Muscle layer of colon (tissue), 2 donors: ENCODE data around the gene PBX3.
A peak's percentile ranks its signal among the peaks of the same experiment; 100 is the strongest.

Experiments used
- H3K27ac ChIP-seq: one replicate; pipeline ENCODE4 v1.7.0; 2013; ENCODE audit warnings: low read depth, mild to moderate bottlenecking, low read length, moderate library complexity
- H3K27me3 ChIP-seq, 2 donors: one replicate each; pipeline ENCODE4 v1.7.0; 2013; ENCODE audit warnings: low read length in 2 of 2, mild to moderate bottlenecking in 2 of 2; ENCODE audit not compliant: insufficient read depth in 2 of 2, control insufficient read depth in 1 of 2
- H3K36me3 ChIP-seq: one replicate; pipeline ENCODE4 v1.7.0; 2013; ENCODE audit warnings: mild to moderate bottlenecking, low read length; ENCODE audit not compliant: insufficient read depth
- H3K4me1 ChIP-seq: one replicate; pipeline ENCODE4 v1.7.0; 2013; ENCODE audit warnings: mild to moderate bottlenecking, low read length; ENCODE audit not compliant: insufficient read depth
- H3K4me3 ChIP-seq, 2 donors: one replicate each; pipeline ENCODE4 v1.7.0; 2013; ENCODE audit warnings: low read length in 2 of 2, low read depth in 1 of 2, mild to moderate bottlenecking in 1 of 2, moderate library complexity in 1 of 2
- H3K9ac ChIP-seq: one replicate; pipeline ENCODE4 v1.7.0; 2013; ENCODE audit warnings: low read length
- H3K9me3 ChIP-seq: one replicate; pipeline ENCODE4 v1.7.0; 2013; ENCODE audit warnings: mild to moderate bottlenecking, low read length
- donor health status: abdominal sarcoma.
- donor health status: Adenocarcinoma of cecum.

PBX3 gene

DNA sequence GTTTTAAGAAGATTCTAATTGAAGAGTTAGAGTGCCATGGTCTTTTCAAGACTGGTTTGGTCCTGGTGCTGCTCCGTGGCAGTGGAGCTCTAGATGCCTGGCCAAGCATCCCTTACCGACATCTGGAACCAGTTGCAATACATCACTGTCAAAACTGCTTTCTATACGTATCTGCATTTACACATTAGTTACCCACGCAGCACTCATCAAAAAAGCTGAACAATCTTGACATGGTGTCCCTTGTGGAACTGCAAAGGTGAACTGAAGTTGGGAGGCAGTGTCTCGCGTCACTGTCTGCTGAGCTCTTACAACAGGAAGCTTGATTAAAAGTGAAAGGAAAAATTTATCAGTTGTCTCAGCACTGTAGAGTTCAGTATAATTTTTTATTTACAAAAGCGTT is 82.6 kb downstream of the PBX3 start:
- Histone ChIP-seq H3K4me1 (peaks cover 11% of the 10 kb centered on the region), H3K9me3 (no peaks in the 10 kb centered on the region), H3K9ac (no peak overlapping the region), H3K4me3 (peak overlapping the region in 1 of 2 donors; percentile 41), H3K27ac (no peak overlapping the region), H3K36me3 (no peaks in the 10 kb centered on the region), H3K27me3 (no peaks in the 10 kb centered on the region)

DNA sequence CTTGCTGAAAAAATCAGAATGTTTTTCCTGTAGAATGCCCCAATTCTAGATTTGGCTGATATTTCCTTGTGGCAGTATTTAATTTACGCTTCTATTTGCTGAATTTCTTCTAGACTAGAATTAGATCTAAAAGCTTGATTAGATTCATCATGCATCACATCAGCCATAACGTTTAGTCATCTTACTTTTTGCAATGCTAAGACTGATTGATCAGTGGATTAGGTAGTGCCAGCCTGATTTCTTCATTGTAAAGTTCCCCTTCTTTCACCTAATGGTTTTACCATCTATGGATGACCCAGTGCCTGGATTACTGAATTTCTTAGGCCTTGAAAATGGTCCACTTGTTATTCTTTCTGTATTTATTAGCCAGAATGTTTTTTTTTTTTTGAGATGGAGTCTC is 83.9 kb downstream of the PBX3 start:
- H3K4me1 ChIP-seq = peaks cover 5% of the 10 kb centered on the region
- no peak overlapping the region for H3K9ac ChIP-seq
- no peaks in the 10 kb centered on the region for H3K36me3 ChIP-seq
- no peaks in the 10 kb centered on the region for H3K27me3 ChIP-seq
- no peak overlapping the region for H3K4me3 ChIP-seq
- H3K27ac ChIP-seq = no peak overlapping the region
- H3K9me3 ChIP-seq = no peaks in the 10 kb centered on the region

DNA sequence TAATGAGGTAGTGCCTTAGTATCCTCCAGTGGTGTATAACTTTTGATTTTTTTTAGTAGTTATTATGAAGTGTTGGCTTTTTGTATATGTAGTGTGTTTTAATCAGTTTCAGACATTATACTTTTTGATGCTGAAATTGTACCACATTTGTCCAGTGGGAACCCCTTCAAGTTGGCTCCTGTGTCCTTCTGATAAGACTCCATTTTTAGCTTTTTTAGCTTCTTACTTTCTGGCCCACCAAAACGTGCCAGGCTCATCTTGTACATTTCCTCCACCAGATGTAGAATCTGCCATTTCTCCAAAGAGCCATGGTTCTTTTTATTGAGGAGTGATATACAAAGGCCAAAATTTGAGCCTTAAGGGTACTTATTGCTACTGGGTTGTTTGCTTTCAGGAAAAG is 84.4 kb downstream of the PBX3 start:
- Histone ChIP-seq H3K4me3 (no peak overlapping the region), H3K27me3 (no peaks in the 10 kb centered on the region), H3K9ac (no peak overlapping the region), H3K9me3 (no peaks in the 10 kb centered on the region), H3K27ac (no peak overlapping the region), H3K4me1 (peaks cover 5% of the 10 kb centered on the region), H3K36me3 (no peaks in the 10 kb centered on the region)

DNA sequence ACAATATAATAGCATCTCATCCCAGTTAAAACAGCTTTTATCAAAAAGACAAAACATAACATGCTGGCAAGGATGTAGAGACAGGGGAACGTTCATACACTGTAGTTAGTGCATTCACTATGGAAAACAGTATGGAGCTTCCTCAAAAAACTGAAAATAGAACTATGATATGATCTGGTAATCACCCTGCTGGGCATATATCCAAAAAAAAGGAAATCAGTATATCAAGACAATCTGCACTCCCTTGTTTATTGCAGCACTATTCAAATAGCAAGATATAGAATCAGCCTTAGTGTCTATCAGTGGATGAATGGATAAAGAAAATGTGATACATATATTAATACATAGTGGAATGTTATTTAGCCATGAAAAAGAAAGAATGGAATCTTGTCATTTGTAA is 88.5 kb downstream of the PBX3 start:
- Histone ChIP-seq H3K27ac (no peak overlapping the region), H3K9ac (no peak overlapping the region)

DNA sequence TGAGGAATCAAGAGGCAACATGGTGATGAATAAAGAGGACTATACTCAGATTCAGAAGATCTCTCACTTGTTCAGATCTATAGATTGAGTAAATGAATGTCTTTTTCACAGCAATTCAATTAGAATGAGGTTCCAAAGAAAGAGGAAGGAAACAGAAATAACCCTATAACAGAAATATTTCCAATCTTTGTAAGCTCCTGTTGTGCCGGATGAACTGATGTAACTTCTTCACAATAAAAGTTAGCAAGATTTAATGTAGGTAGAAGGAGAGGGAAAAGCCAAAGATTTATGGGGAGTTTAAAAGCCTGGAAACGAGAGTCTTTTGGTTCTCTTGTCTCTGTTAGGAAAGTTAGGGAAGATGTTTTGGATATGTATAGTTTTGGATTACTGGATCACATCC is 92.1 kb downstream of the PBX3 start:
- Histone ChIP-seq H3K27ac (no peak overlapping the region), H3K9ac (no peak overlapping the region), H3K27me3 (no peaks in the 10 kb centered on the region), H3K4me1 (peaks cover 28% of the 10 kb centered on the region), H3K9me3 (no peaks in the 10 kb centered on the region), H3K4me3 (no peak overlapping the region), H3K36me3 (no peaks in the 10 kb centered on the region)

More for the DNA sequence above, 88.5 kb downstream of the PBX3 start:
- H3K4me1 ChIP-seq = peaks cover 7% of the 10 kb centered on the region
- H3K4me3 ChIP-seq = no peak overlapping the region
- no peaks in the 10 kb centered on the region for H3K9me3 ChIP-seq
- no peaks in the 10 kb centered on the region for H3K27me3 ChIP-seq
- no peaks in the 10 kb centered on the region for H3K36me3 ChIP-seq

DNA sequence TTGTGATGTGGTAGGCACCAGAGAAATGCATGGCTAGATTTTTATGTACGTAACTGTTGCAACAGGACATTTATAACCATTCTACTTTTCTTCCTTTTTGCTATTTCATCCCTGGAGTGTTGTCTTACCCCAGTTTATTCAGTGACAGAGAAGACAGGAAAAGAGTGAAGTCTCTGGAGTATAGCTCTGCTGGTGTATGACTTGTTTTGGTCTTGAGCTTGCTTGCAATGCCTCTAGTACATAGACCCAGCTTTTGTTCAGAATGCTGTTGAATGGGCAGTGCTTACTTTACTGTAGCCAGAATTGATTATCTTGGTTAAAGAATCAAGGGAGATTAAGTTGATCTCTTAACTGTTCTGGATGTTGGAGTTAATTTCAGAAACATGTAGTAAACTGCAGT is 94.3 kb downstream of the PBX3 start:
- Histone ChIP-seq H3K27ac (no peak overlapping the region), H3K4me1 (peaks cover 28% of the 10 kb centered on the region), H3K4me3 (no peak overlapping the region), H3K36me3 (no peaks in the 10 kb centered on the region), H3K9me3 (no peaks in the 10 kb centered on the region), H3K27me3 (no peaks in the 10 kb centered on the region), H3K9ac (no peak overlapping the region)

DNA sequence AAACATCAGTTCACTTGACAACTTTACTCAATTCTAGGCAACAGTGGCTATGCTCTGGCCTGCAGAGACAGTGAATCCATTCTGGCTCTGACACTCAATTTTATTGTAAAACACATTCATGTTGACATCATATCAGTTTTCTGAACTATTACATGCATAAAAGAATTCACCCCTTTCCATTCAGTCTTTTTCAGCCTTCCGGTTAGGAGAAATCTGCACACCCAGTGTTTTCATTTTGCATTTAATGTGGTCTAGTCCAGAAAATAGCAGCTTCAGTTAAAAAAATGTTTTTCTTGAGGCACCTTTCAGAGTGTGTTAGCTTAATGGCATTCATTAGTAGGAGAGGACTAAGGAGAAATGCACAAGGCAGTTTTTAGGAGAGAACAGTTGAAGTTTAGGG is 95.1 kb downstream of the PBX3 start:
- no peak overlapping the region for H3K9ac ChIP-seq
- peaks cover 28% of the 10 kb centered on the region for H3K4me1 ChIP-seq
- H3K36me3 ChIP-seq = no peaks in the 10 kb centered on the region
- peak overlapping the region in 1 of 2 donors; percentile 3 for H3K4me3 ChIP-seq
- no peaks in the 10 kb centered on the region for H3K27me3 ChIP-seq
- H3K27ac ChIP-seq = peak overlapping the region; percentile 16
- H3K9me3 ChIP-seq = no peaks in the 10 kb centered on the region

DNA sequence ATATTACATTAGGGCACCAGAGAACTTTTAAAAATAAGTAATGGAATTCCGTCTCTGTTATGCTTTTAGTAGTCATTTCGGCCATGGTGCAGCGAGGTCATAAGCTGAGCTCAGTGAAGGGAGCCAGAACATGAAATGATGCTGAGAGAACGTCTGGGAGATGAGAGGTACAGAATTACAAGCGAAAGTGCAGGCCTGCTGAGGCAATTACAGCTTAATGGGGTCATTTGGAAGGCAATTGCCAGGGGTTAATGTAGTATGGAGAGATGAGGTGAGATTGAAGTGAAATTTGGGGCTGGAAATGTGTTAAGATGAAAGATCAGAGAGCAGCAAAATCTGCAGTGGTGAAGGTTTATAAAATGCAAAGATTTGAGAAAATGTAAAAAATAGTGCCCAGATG is 96.5 kb downstream of the PBX3 start:
- peaks cover 28% of the 10 kb centered on the region for H3K4me1 ChIP-seq
- no peak overlapping the region for H3K27ac ChIP-seq
- no peak overlapping the region for H3K9ac ChIP-seq
- no peaks in the 10 kb centered on the region for H3K36me3 ChIP-seq
- peak overlapping the region; percentile 14 to 17 for H3K4me3 ChIP-seq
- no peaks in the 10 kb centered on the region for H3K9me3 ChIP-seq
- H3K27me3 ChIP-seq = no peaks in the 10 kb centered on the region

DNA sequence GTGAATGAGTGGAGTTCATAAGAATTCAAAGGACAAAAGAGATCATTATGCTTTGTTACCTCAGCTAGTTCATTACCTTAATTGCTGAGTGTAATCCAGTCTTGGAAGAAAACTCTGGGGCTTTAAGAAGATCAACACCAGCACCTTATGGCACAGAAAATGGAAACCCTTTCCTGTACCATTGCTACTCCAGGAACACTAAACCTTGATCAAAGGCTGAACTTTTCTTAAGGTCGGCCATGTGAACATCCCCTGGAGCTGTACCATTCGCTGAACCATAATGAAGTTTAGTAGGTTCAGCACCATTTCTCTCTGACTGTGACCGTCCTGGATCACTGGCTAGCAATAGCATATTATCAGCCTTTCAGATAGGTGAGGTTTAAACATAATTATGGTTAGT is 97.4 kb downstream of the PBX3 start:
- peaks cover 28% of the 10 kb centered on the region for H3K4me1 ChIP-seq
- no peak overlapping the region for H3K27ac ChIP-seq

DNA sequence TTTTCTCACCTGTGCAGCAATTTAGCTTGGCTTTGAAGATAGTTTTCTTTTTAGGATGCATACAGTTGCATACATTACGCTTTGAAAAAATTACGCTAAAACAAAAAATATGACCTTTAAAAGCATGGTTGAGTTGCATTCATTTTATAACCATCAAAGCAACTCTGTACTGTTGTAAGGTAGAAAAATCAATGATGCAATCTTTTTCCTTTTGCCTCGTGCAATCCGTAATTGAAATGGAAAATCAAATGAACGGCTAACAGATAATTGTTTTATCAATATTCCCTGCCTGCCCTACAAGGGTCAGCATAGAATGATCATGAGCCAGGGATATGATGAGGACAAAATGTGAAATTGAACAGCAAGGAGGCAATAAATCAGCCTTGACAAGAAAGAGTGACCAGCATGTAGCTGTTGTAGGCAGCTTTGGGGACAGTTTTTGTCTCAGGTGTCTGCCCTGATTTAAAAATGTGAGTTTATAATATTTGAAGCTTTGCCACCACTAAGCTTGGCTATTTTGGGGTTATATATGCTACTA is 98.2 kb downstream of the PBX3 start:
- Histone ChIP-seq H3K9ac (no peak overlapping the region), H3K27me3 (no peaks in the 10 kb centered on the region), H3K9me3 (no peaks in the 10 kb centered on the region), H3K27ac (no peak overlapping the region), H3K36me3 (no peaks in the 10 kb centered on the region), H3K4me3 (no peak overlapping the region), H3K4me1 (peaks cover 28% of the 10 kb centered on the region)

More for the DNA sequence above, 97.4 kb downstream of the PBX3 start:
- Histone ChIP-seq H3K4me3 (no peak overlapping the region), H3K27me3 (no peaks in the 10 kb centered on the region), H3K9me3 (no peaks in the 10 kb centered on the region), H3K9ac (no peak overlapping the region), H3K36me3 (no peaks in the 10 kb centered on the region)

DNA sequence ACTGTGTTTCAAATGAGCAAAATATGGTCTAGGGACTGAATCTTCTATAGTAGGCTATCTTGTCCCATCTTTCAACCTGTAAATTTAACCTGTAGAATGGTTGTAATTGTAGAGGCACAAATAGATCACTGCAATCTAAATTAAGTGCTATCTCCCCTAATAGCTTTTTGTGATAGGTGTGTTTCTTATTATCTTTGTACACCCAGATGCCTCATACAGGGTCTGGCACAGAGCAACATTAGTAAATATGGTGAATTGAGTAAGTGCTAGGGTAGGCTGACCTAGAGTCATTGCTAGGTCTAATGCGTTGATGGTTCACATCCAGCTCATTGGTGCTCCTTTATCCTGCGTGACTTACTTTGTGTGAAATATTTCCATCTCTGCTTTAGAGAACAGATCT is 100.6 kb downstream of the PBX3 start:
- Histone ChIP-seq H3K27ac (no peak overlapping the region), H3K9ac (no peak overlapping the region), H3K27me3 (no peaks in the 10 kb centered on the region), H3K9me3 (no peaks in the 10 kb centered on the region), H3K36me3 (no peaks in the 10 kb centered on the region), H3K4me3 (no peak overlapping the region), H3K4me1 (peaks cover 18% of the 10 kb centered on the region)

DNA sequence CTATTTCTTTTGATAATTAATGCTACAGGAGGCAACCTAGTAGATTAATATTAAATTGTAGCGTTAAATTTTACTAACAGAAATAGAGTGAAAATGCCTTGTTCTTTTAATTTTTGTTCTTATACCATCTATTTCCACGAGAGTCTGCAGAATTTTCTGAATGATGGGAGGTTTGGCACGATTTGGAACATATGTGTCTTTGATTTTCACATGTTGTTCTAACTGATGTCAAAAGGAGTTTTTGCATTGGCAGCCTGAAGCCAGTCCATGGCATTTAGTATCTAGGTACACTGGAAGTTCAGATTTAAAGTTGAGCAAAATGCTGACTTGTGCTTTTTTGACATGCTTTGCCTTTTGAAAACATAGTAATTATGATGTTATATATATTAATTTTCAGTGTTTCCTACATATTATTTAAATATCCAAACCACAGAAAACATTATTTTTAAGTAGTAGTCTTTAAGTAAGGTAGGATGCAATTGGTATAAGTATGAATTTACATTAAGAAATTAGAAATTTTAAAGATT is 103.0 kb downstream of the PBX3 start:
- Histone ChIP-seq H3K36me3 (no peaks in the 10 kb centered on the region), H3K27ac (no peak overlapping the region), H3K9ac (no peak overlapping the region), H3K27me3 (no peaks in the 10 kb centered on the region), H3K4me3 (no peak overlapping the region), H3K9me3 (no peaks in the 10 kb centered on the region), H3K4me1 (peaks cover 13% of the 10 kb centered on the region)
